GM04503 (cell line): ENCODE results near the gene PCDH8.
"Not testable (repeated sequence)": the region's sequence is repeated elsewhere in the genome, so short reads cannot be mapped to it uniquely, and the experiment has no call there.

ENCODE experiments used
- DNase-seq: peaks from one replicate; pipeline ENCODE4 v3.0.0-alpha.2; 2012; ENCODE audit warnings: low read depth

Gene PCDH8

DNA sequence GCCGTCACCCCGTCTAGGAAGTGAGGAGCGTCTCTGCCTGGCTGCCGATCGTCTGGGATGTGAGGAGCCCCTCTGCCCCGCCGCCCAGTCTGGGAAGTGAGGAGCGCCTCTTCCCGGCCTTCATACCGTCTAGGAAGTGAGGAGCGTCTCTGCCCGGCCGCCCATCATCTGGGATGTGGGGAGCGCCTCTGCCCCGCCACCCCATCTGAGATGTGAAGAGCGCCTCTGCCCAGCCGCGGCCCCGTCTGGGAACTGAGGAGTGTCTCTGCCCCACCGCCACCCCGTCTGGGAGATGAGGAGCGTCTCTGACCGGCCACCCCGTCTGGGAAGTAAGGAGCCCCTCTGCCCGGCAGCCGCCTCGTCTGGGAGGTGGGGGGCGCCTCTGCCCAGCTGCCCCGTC is 30.6 kb downstream of the PCDH8 start:
- DNase-seq = not testable (repeated sequence)

DNA sequence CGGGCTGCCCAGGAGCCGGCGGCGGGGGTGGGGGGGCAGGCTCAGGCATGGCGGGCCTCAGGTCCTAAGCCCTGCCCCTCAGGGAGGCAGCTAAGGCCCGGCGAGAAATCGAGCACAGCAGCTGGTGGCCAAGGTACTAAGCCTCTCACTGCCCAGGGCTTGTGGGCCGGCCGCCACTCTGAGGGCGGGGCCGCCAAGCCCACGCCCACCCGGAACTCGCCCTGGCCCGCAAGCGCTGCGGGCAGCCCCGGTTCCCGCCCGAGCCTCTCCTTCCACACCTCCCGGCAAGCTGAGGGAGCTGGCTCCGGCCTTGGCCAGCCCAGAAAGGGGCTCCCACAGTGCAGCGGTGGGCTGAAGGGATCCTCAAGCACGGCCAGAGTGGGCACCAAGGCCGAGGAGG is 33.1 kb downstream of the PCDH8 start:
- DNase-seq = no peak

- no peak for DNase-seq
Measured at GRCh38 chr13:52812941-52813340, 35.5 kb downstream of the PCDH8 start.

DNA sequence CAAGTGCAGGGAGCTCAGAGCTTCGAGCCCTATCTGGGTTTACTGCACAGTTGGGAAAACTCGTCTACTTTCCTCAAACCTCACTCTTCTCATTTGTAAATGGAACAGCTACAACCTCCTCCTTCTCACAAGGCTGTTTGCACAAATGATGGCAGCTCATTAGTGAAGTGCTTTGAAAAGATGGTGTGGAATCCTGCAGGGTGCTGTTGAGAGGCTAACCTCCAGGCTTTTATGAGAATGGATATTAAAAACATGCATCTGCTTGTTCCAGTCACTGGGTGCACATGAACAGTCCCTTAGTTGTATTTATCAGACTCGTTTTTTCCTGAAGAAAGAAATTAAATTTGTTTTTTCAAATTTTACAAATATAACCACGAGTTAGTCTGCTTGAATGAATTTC is 36.6 kb downstream of the PCDH8 start:
- DNase-seq = no peak

DNA sequence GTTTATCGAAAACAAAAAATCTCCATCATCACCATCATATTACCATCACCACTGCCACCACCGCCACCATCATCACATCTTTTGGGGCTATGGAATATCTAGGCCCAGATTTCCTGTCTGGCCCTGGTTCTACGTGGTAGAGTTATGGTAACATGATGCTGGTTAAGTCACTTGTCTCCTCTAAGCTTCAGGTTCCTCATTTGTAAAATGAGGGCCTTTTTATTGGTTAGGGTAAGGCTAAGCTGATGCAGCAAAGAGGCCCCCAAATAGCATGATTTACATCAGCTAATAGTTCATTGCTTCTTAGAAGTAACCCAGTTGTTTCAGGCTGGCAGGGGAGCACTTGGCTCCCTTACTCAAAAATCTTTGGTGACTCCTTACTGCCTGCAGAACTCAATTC is 37.9 kb downstream of the PCDH8 start:
- no peak for DNase-seq

GRCh38 chr13:52810011-52810410 is 38.4 kb downstream of the PCDH8 start:
- DNase-seq = no peak

DNA sequence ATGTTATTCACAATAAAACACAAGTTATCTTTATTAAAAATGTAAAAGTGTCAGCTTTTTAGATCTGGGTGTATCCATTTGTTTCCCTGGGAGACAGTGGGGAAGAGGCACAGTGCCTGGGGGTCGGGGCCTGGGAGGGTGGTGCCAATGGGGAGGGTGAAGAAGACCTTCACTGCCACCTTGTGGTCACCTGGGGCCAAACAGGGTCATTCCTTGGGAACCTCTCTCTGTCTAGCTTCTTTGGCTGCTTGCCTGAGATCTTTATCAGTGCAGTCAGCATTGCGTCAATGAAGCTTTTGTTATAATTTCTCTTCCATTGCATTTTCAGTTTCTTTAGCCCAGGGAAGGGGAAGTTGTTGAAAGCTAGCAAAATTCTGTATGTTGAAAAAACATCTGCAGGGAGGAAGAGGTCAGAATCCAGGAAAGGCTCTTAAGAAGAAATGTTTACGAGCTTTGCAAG is 39.1 kb downstream of the PCDH8 start:
- peak; percentile 1 for DNase-seq

GRCh38 chr13:52808842-52809219 is 39.6 kb downstream of the PCDH8 start:
- no peak for DNase-seq

GRCh38 chr13:52806029-52806428 is 42.4 kb downstream of the PCDH8 start:
- DNase-seq = no peak

- DNase-seq = no peak
Measured at GRCh38 chr13:52804202-52804641, 44.2 kb downstream of the PCDH8 start.

DNA sequence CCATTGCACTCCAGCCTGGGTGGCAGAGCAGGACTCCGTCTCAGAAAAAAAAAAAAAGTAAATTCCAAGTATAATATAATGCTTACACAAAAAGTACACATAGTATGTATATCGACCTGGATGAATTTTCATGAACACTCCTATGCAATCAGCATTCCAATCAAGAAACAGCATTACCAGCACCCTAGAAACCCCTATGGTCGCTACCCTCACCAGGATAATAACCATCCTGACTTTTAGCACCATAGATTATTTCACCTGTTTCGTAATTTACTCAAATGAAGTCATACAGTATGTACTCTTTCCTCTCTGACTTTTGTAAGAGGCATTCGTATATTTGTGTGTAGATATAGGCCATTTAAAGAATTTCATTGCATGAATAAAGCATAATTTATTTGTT is 47.6 kb downstream of the PCDH8 start:
- no peak for DNase-seq

DNA sequence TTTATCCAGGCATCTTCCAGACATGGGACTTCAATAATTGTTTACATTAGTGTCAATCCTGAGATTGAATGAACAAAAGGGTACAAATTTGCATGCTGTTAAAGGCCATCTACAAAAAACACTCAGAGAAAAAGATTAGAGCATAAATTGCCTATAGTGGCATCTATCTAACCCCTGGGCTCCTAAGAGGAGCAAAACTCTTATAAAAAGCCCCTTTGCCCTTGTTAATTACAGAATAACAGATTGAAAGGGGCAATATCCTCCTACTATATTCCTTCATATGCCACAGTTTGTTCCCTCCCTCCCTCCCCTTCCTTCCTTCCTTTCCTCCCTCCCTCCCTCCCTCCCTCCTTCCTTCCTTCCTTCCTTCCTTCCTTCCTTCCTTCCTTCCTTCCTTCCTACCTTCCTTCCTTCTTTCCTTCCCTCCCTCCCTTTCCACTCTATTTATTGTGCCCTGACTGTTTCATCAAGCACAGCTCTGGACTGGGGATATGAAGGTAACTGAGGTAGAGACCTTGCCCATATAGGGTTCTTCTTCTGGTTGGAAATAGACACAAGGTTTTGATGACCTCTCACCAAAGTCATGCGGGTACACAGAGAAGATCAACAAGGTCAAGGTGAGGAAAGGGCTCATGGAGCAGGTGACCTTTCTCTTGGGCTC is 49.5 kb downstream of the PCDH8 start:
- no peak for DNase-seq

DNA sequence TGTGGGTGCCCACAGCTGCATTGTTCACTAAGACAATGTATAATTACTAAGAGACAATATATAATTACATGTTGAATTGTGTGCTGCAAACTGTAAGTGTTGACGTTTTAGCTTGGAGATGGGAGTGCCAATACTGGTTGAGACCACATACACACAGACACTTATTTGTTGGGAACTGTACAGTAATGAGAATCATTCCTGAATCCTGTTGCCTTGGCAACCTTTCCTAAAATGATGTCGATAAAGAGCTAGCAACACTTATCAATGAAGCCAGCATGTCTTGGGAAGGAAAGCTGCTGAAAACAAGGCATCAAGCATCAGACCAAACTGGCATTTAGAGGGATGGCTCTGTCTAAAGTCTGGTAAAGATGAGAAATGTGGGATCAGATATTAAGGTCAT is 51.3 kb downstream of the PCDH8 start:
- DNase-seq = no peak

GRCh38 chr13:52794589-52794988 is 53.9 kb downstream of the PCDH8 start:
- DNase-seq = no peak

DNA sequence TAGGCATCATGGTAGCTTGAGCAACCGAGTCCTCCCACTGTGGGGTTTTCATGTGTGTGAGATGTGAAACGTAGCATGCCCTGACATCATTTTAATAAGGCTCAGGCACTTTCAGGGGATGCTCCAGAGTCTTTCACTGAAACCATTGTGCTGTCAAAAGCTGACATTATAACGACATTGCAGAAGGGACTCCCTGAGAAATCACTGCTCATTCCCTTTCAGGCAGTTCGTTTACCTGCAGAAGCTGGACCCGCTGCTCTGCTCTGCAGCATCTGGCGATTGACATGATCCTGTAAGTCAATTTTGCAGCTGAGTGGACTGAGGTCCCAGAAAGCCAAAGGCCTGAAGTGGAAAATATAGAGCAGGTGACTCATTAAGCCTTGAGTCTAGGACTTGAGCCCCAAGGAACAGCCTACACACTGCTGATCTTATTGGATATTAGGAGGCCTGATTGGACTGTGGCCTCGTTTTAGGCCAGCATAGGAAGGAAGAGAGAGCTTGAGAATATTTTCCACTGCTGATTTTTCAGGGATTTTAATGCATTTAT is 54.9 kb downstream of the PCDH8 start:
- no peak for DNase-seq
